HG03342 (cell line): Measurements from ENCODE around the gene SLC7A1.

Source experiments
- ATAC-seq: cut with Tn5 transposase; IDR thresholded peaks from one replicate; pipeline ENCODE4 v1.9.1; 2021; ENCODE audit warnings: mild to moderate bottlenecking, moderate library complexity; ENCODE audit not compliant: unreplicated experiment

SLC7A1 gene

GRCh38 chr13:29583073-29583785 lies 12.3 kb downstream of the SLC7A1 start:
- no peak for ATAC-seq

GRCh38 chr13:29582171-29582570 lies 13.3 kb downstream of the SLC7A1 start:
- ATAC-seq, result no peak

GRCh38 chr13:29581666-29582065 lies 13.8 kb downstream of the SLC7A1 start:
- no peak for ATAC-seq

- no peak for ATAC-seq
Observed at GRCh38 chr13:29579094-29579493, 16.4 kb downstream of the SLC7A1 start.

GRCh38 chr13:29578300-29579085 lies 17.0 kb downstream of the SLC7A1 start:
- ATAC-seq, result no peak

- ATAC-seq, result no peak
Observed at GRCh38 chr13:29577136-29578051, 18.1 kb downstream of the SLC7A1 start.

- no peak for ATAC-seq
Observed at GRCh38 chr13:29576581-29576980, 18.9 kb downstream of the SLC7A1 start.

GRCh38 chr13:29575098-29575497 lies 20.4 kb downstream of the SLC7A1 start:
- ATAC-seq, result no peak

- no peak for ATAC-seq
Observed at GRCh38 chr13:29573190-29573589, 22.3 kb downstream of the SLC7A1 start.

- ATAC-seq, result no peak
Observed at GRCh38 chr13:29572575-29572974, 22.9 kb downstream of the SLC7A1 start.

- no peak for ATAC-seq
Observed at GRCh38 chr13:29571876-29572570, 23.5 kb downstream of the SLC7A1 start.

GRCh38 chr13:29570051-29570654 lies 25.3 kb downstream of the SLC7A1 start:
- ATAC-seq, result no peak

- ATAC-seq, result no peak
Observed at GRCh38 chr13:29569253-29570050, 26.0 kb downstream of the SLC7A1 start.

GRCh38 chr13:29568731-29569130 lies 26.8 kb downstream of the SLC7A1 start:
- no peak for ATAC-seq

GRCh38 chr13:29567411-29567810 lies 28.1 kb downstream of the SLC7A1 start:
- ATAC-seq, result no peak

GRCh38 chr13:29566206-29566605 lies 29.3 kb downstream of the SLC7A1 start:
- no peak for ATAC-seq

- ATAC-seq, result no peak
Observed at GRCh38 chr13:29564818-29565217, 30.7 kb downstream of the SLC7A1 start.

- ATAC-seq, result no peak
Observed at GRCh38 chr13:29564373-29564772, 31.1 kb downstream of the SLC7A1 start.

- ATAC-seq, result no peak
Observed at GRCh38 chr13:29563941-29564340, 31.5 kb downstream of the SLC7A1 start.
